ENCODE measurements around the gene CENPM. TPM values are rescaled to one million over a fixed set of nuclear protein-coding genes. Genes with fewer than 3 reads are reported as not detected.

CENPM gene
- total and polyA plus RNA-seq, 10 of the 15 experiments (the other 5 are each of a cell fraction or from before 2014, with no cell fraction given): 36.7 to 212 (median 74.7) TPM

DNA sequence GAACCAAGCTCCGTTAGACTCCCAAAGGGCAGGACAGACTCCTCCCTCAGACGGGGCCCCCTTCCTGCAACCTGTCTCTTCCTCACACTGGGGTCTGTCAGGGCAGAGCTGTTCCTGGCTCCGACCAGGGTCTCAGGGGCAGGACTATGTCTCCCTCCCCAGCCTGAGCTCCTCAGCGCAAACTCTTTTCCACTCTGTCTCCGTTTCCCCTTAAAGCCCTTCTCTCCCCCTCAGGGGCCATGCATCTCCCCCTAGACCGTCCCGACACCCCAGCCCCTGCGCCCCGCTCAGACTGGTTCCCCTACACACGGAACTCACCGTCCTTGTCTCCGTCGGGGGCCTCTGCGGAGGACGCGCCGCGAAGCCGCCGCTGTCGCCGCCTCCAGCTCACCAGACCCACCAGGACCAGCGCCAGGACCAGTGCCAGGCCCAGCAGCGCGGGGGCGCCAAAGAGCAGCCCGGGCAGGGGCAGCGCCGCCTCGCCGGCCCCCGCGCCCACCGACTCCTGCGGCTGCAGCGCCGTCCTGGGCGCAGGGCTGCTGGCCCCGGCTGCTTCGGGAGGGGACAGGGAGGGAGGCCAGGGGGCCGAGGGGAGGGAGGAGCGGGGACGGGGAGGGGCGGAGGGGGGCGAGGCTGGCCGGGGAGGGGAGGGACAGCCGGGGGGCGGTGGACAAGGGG, 21.0 kb downstream of the CENPM start:
- FAIRE-seq (no peak), DNase-seq (ENCODE audit: low read depth, low spot score) (no peak), ATAC-seq (peak; percentile 59)
- in situ Hi-C loops (cut with MboI): no loop called here
- POLR2A ChIA-PET: interaction anchor here (0.5 to 15.3 kb wide), 12 partner anchors 8 to 259 kb away, joined by 3 to 599 read pairs (median 9); partner anchors contain the start of genes CCDC134, CENPM and SREBF2
- intact Hi-C loops (cut with micrococcal nuclease; ENCODE audit: unreplicated experiment): loop anchor here (1.0 kb wide), 1 partner anchor 14 kb away; no protein-coding TSS in a partner anchor
- Histone ChIP-seq H3K9ac (ENCODE audit: control insufficient read depth, insufficient read depth, low read length) (peak overlapping the region; percentile 93), H3K36me3 (ENCODE audit: control insufficient read depth in 2 of 2, insufficient read depth in 2 of 2, low read length in 1 of 2) (0 out of 4 replicates have a peak, but pooled peaks cover 0 to 9% of the 10 kb centered on the region in 2 experiments), H3K79me2 (ENCODE audit: control insufficient read depth, insufficient read depth, low read length) (peaks cover 41% of the 10 kb centered on the region), H2AFZ (ENCODE audit: control insufficient read depth, low read depth, low read length) (no peak overlapping the region), H3K4me3 (peak overlapping the region; percentile 97), H3K27ac (ENCODE audit: control insufficient read depth, insufficient read depth) (peak overlapping the region; percentile 93), H3K27me3 (replicated peaks in 1 of 2; ENCODE audit: control insufficient read depth in 2 of 2, insufficient read depth in 2 of 2, low read length in 1 of 2) (no peaks in the 10 kb centered on the region), H3K4me2 (ENCODE audit: control insufficient read depth, insufficient read depth) (peak overlapping the region; percentile 67), H3K9me3 (replicated peaks; ENCODE audit: control insufficient read depth, insufficient read depth, low read length) (no peaks in the 10 kb centered on the region), H4K20me1 (ENCODE audit: control insufficient read depth, insufficient read depth) (no peaks in the 10 kb centered on the region), H3K4me1 (ENCODE audit: control insufficient read depth, insufficient read depth, low read length) (peaks cover 52% of the 10 kb centered on the region)
- 1% methylated on average over 31 of the region's 48 CpGs for WGBS (ENCODE audit: insufficient coverage, insufficient replicate concordance, low lambda C conversion rate, missing lambda C conversion rate)
- RAD21 ChIA-PET (ENCODE audit: unreplicated experiment): interaction anchor here (1.0 to 11.6 kb wide), 16 partner anchors 9 to 307 kb away, joined by 3 to 408 read pairs (median 6); partner anchors contain the start of genes CENPM, MEI1, SHISA8 and SMIM45
- no TSS peak for BruUV-seq (replicated peaks)
- SMC1A ChIA-PET (ENCODE audit: uncharacterized antibody, unreplicated experiment): interaction anchor here (0.5 to 15.4 kb wide), 12 partner anchors 9 to 179 kb away, joined by 3 to 321 read pairs (median 5); partner anchors contain the start of genes CENPM, SMIM45 and SREBF2
- CTCF ChIA-PET: interaction anchor here (0.6 to 11.0 kb wide), 20 partner anchors 10 to 259 kb away, joined by 3 to 234 read pairs (median 4); partner anchors contain the start of genes CCDC134, CENPM, SMIM45 and SREBF2
- TF ChIP-seq, protein P1, sequence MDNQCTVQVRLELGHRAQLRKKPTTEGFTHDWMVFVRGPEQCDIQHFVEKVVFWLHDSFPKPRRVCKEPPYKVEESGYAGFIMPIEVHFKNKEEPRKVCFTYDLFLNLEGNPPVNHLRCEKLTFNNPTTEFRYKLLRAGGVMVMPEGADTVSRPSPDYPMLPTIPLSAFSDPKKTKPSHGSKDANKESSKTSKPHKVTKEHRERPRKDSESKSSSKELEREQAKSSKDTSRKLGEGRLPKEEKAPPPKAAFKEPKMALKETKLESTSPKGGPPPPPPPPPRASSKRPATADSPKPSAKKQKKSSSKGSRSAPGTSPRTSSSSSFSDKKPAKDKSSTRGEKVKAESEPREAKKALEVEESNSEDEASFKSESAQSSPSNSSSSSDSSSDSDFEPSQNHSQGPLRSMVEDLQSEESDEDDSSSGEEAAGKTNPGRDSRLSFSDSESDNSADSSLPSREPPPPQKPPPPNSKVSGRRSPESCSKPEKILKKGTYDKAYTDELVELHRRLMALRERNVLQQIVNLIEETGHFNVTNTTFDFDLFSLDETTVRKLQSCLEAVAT (IDR thresholded peaks at IDR 0.05): peak; percentile 87
- TF ChIP-seq EGR1 (IDR thresholded peaks at IDR 0.05; ENCODE audit: borderline replicate concordance in 1 of 2, low read depth in 2 of 2, low read length in 2 of 2) (peak in 1 of 2 experiments; percentile 40; a peak in 1 of 3 replicates), ZNF217 (IDR thresholded peaks at IDR 0.05) (no peak), SREBF2 (IDR thresholded peaks at IDR 0.05; ENCODE audit: low read length) (no peak), TARDBP (IDR thresholded peaks at IDR 0.05; ENCODE audit: borderline replicate concordance) (no peak), SMARCA5 (IDR thresholded peaks at IDR 0.05) (peak; percentile 94), NBN (IDR thresholded peaks at IDR 0.05) (0 out of 2 replicates have a peak, but pooled peaks have one; percentile 33), BACH1 (IDR thresholded peaks at IDR 0.05; ENCODE audit: borderline replicate concordance) (0 out of 2 replicates have a peak, but pooled peaks have one; percentile 22), CHD2 (IDR thresholded peaks at IDR 0.05; ENCODE audit: borderline replicate concordance, low read depth, low read length) (0 out of 2 replicates have a peak, but pooled peaks have one; percentile 25), ZNF24 (IDR thresholded peaks at IDR 0.05) (peak; percentile 18; the same call in 1 of the 2 replicates), HDAC2 (IDR thresholded peaks at IDR 0.05) (no peak)
- TF ChIP-seq, protein P2, sequence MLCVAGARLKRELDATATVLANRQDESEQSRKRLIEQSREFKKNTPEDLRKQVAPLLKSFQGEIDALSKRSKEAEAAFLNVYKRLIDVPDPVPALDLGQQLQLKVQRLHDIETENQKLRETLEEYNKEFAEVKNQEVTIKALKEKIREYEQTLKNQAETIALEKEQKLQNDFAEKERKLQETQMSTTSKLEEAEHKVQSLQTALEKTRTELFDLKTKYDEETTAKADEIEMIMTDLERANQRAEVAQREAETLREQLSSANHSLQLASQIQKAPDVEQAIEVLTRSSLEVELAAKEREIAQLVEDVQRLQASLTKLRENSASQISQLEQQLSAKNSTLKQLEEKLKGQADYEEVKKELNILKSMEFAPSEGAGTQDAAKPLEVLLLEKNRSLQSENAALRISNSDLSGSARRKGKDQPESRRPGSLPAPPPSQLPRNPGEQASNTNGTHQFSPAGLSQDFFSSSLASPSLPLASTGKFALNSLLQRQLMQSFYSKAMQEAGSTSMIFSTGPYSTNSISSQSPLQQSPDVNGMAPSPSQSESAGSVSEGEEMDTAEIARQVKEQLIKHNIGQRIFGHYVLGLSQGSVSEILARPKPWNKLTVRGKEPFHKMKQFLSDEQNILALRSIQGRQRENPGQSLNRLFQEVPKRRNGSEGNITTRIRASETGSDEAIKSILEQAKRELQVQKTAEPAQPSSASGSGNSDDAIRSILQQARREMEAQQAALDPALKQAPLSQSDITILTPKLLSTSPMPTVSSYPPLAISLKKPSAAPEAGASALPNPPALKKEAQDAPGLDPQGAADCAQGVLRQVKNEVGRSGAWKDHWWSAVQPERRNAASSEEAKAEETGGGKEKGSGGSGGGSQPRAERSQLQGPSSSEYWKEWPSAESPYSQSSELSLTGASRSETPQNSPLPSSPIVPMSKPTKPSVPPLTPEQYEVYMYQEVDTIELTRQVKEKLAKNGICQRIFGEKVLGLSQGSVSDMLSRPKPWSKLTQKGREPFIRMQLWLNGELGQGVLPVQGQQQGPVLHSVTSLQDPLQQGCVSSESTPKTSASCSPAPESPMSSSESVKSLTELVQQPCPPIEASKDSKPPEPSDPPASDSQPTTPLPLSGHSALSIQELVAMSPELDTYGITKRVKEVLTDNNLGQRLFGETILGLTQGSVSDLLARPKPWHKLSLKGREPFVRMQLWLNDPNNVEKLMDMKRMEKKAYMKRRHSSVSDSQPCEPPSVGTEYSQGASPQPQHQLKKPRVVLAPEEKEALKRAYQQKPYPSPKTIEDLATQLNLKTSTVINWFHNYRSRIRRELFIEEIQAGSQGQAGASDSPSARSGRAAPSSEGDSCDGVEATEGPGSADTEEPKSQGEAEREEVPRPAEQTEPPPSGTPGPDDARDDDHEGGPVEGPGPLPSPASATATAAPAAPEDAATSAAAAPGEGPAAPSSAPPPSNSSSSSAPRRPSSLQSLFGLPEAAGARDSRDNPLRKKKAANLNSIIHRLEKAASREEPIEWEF (IDR thresholded peaks at IDR 0.05; ENCODE audit: insufficient replicate concordance, low read depth, low read length): no peak
- TF ChIP-seq, protein P3, sequence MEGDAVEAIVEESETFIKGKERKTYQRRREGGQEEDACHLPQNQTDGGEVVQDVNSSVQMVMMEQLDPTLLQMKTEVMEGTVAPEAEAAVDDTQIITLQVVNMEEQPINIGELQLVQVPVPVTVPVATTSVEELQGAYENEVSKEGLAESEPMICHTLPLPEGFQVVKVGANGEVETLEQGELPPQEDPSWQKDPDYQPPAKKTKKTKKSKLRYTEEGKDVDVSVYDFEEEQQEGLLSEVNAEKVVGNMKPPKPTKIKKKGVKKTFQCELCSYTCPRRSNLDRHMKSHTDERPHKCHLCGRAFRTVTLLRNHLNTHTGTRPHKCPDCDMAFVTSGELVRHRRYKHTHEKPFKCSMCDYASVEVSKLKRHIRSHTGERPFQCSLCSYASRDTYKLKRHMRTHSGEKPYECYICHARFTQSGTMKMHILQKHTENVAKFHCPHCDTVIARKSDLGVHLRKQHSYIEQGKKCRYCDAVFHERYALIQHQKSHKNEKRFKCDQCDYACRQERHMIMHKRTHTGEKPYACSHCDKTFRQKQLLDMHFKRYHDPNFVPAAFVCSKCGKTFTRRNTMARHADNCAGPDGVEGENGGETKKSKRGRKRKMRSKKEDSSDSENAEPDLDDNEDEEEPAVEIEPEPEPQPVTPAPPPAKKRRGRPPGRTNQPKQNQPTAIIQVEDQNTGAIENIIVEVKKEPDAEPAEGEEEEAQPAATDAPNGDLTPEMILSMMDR (IDR thresholded peaks at IDR 0.05 in 2 of 3, conservative IDR thresholded peaks at IDR 0.05 in 1 of 3; ENCODE audit: control insufficient read depth in 2 of 3, extremely low read depth in 1 of 3, insufficient read depth in 1 of 3, low read depth in 3 of 3, low read length in 3 of 3): peak; percentile 78 to 87 (median 79)

All from GM12878 (cell line).